Upper lobe of left lung (tissue), 6 donors: Measurements from ENCODE around the gene DPCD. TPM values are rescaled to one million over a fixed set of nuclear protein-coding genes. Genes with fewer than 3 reads are reported as not detected.
"Not testable (repeated sequence)": the region's sequence is repeated elsewhere in the genome, so short reads cannot be mapped to it uniquely, and the experiment has no call there.

ENCODE experiments used
- ATAC-seq, 2 donors: fragments of 200-7000 bp; cut with Tn5 transposase; one replicate each; pipeline ENCODE4 v1.9.1; 2022; ENCODE audit warnings: mild to moderate bottlenecking in 2 of 2, moderate library complexity in 2 of 2; ENCODE audit not compliant: low FRiP score in 2 of 2
- DNase-seq, 2 donors: peaks; one replicate each; pipeline ENCODE4 v3.0.0-alpha.2; 2019 to 2020
- H3K27ac ChIP-seq, 4 donors: fragments of 200-600 bp; sonication (generic); one replicate each; pipeline ENCODE4 v1.5.1; 2016 to 2019
- H3K27me3 ChIP-seq, 4 donors: fragments of 200-600 bp; sonication (generic); one replicate each; pipeline ENCODE4 v1.5.1; 2017 to 2019
- H3K36me3 ChIP-seq, 4 donors: fragments of 200-600 bp; sonication (generic); one replicate each; pipeline ENCODE4 v1.5.1; 2016 to 2019
- H3K4me1 ChIP-seq, 4 donors: fragments of 200-600 bp; sonication (generic); one replicate each; pipeline ENCODE4 v1.5.1; 2018 to 2019
- H3K4me3 ChIP-seq, 4 donors: fragments of 200-600 bp; sonication (generic); one replicate each; pipeline ENCODE4 v1.5.1; 2017 to 2019; ENCODE audit warnings: mild to moderate bottlenecking in 2 of 4, moderate library complexity in 1 of 4
- H3K9me3 ChIP-seq, 4 donors: fragments of 200-600 bp; sonication (generic); one replicate each; pipeline ENCODE4 v1.5.1; 2018 to 2019
- CTCF ChIP-seq, 6 experiments: fragments of 450-650 bp in 4 of 6; fragments of 200-600 bp in 2 of 6; sonication (generic) in 2 of 6; IDR thresholded peaks; one replicate each; pipeline ENCODE4 v1.5.1; 2016 to 2019; ENCODE audit warnings: antibody characterized with exemption in 6 of 6
- EP300 ChIP-seq, 4 donors: sonication (generic); formaldehyde crosslinking; IDR thresholded peaks; one replicate each; pipeline ENCODE4 v1.5.1; 2017; ENCODE audit warnings: antibody characterized with exemption in 4 of 4, control low read depth in 2 of 4
- POLR2A ChIP-seq, 4 donors: fragments of 450-650 bp; IDR thresholded peaks; one replicate each; pipeline ENCODE4 v1.5.1; 2016 to 2017; ENCODE audit warnings: antibody characterized with exemption in 4 of 4, mild to moderate bottlenecking in 2 of 4
- POLR2AphosphoS5 ChIP-seq, 2 donors: sonication (generic); formaldehyde crosslinking; IDR thresholded peaks; one replicate each; pipeline ENCODE4 v1.5.1; 2017; ENCODE audit warnings: antibody characterized with exemption in 2 of 2
- WGBS, 2 donors: methylation state at CpG; one replicate each; pipeline ENCODE4 v1.1.5; 2017 to 2018; 5-methylcytosine and 5-hydroxymethylcytosine counted together
- total RNA-seq, 6 donors: library from RNA; depleted of rRNA in 4 of 6; stranded (reverse); fragments of >200 nt in 4 of 6; gene quantifications; one replicate each; pipeline versions ENCODE4 v1.1.0 to v1.2.1, GENCODE V29; 2016 to 2021
- donor health status: DM: no; HTN: no; CAD: no; lungs with moderate emphysema.
- donor health status: DM: no; HTN: yes; CAD: no; lungs with severe emphysema.

Gene DPCD
- total RNA-seq, 6 donors from 2014 or later, result 3.7 to 36.2 (median 15.1) TPM

DNA sequence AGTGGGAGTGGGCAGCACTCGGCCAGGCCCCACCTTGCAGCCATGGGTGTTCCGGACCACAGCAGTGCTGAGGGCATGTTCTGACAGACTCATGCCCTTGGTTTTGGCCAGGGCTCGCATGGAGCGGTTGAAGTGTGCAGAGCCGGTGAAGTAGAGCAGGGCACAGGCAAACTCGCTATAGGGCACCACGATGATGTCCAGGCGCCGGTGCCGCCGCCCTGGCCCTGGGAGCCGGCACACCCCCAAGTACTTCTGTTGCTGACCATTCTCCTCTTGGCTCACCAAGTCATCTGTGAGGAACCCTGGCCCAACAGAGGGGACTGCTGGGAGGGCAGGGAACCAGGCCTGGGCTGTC lies 8.6 kb upstream of the DPCD start:
- Histone ChIP-seq H3K9me3 (no peaks in the 10 kb centered on the region), H3K27ac (no peak overlapping the region), H3K4me1 (no peaks in the 10 kb centered on the region), H3K4me3 (no peak overlapping the region), H3K36me3 (peaks cover 0 to 63% (median 48%) of the 10 kb centered on the region in 4 donors), H3K27me3 (no peaks in the 10 kb centered on the region)
- no peak for ATAC-seq
- 95 to 96% methylated on average over 6 to 10 of the region's 12 CpGs for WGBS, 2 donors
- DNase-seq, result peak in 1 of 2 donors; percentile 56
- no peak for TF ChIP-seq POLR2A (IDR thresholded peaks at IDR 0.05)
- TF ChIP-seq POLR2AphosphoS5 (IDR thresholded peaks at IDR 0.05), result no peak
- TF ChIP-seq EP300 (IDR thresholded peaks at IDR 0.05), result no peak
- no peak for TF ChIP-seq CTCF (IDR thresholded peaks at IDR 0.05)

- no peak for TF ChIP-seq POLR2A (IDR thresholded peaks at IDR 0.05)
- TF ChIP-seq CTCF (IDR thresholded peaks at IDR 0.05), result no peak
- no peak for TF ChIP-seq EP300 (IDR thresholded peaks at IDR 0.05)
- TF ChIP-seq POLR2AphosphoS5 (IDR thresholded peaks at IDR 0.05), result no peak
- WGBS, 2 donors, result 85 to 96% methylated on average over 7 to 10 of the region's 10 CpGs
- ATAC-seq (no peak), DNase-seq (no peak)
- no peaks in the 10 kb centered on the region for H3K9me3 ChIP-seq
- H3K4me1 ChIP-seq, result no peaks in the 10 kb centered on the region
- peaks cover 0 to 69% (median 51%) of the 10 kb centered on the region in 4 donors for H3K36me3 ChIP-seq
- no peaks in the 10 kb centered on the region for H3K27me3 ChIP-seq
- H3K4me3 ChIP-seq, result no peak overlapping the region
- no peak overlapping the region for H3K27ac ChIP-seq
Measured at GRCh38 chr10:101580486-101581399, 7.4 kb upstream of the DPCD start.

- no peak for TF ChIP-seq POLR2AphosphoS5 (IDR thresholded peaks at IDR 0.05)
- no peak for TF ChIP-seq EP300 (IDR thresholded peaks at IDR 0.05)
- no peak for TF ChIP-seq CTCF (IDR thresholded peaks at IDR 0.05)
- TF ChIP-seq POLR2A (IDR thresholded peaks at IDR 0.05), result no peak
- no peak overlapping the region for H3K4me3 ChIP-seq
- H3K27me3 ChIP-seq, result no peaks in the 10 kb centered on the region
- H3K36me3 ChIP-seq, result peaks cover 0 to 36% (median 24%) of the 10 kb centered on the region in 4 donors
- H3K4me1 ChIP-seq, result peaks cover 12 to 30% (median 20%) of the 10 kb centered on the region in 4 donors
- DNase-seq (no peak), ATAC-seq (no peak)
- H3K9me3 ChIP-seq, result no peaks in the 10 kb centered on the region
- 95 to 97% methylated on average over 9 of the region's 9 CpGs for WGBS, 2 donors
- H3K27ac ChIP-seq, result no peak overlapping the region
Measured at GRCh38 chr10:101585841-101586240, 2.3 kb upstream of the DPCD start.

DNA sequence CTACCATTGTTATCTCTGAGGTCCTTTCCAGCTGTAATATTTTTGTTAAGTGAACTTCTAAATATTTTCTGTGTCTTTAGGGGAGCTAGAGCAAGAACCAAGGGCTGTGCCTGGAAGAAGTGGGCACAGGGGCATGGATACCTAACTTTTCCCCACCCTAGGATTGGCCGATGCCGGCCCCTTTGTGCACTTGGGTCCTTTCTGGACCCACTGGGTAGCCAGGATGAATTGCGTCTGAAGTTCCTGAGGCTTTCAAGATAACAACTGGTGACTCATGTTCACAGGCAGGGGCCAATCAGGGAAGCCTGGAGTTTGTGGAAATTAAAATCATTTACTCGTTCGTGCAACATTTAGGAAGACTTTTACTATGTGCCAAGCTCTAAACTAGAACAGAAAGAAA lies 758 bp downstream of the DPCD start:
- Histone ChIP-seq H3K4me3 (peak overlapping the region in 3 of 4 donors; percentile 70 to 94 (median 92)), H3K4me1 (peaks cover 12 to 34% (median 20%) of the 10 kb centered on the region in 4 donors), H3K27me3 (no peaks in the 10 kb centered on the region), H3K27ac (no peak overlapping the region), H3K36me3 (peaks cover 0 to 10% (median 4%) of the 10 kb centered on the region in 4 donors), H3K9me3 (no peaks in the 10 kb centered on the region)
- TF ChIP-seq POLR2AphosphoS5 (IDR thresholded peaks at IDR 0.05) (no peak), POLR2A (IDR thresholded peaks at IDR 0.05) (no peak), CTCF (IDR thresholded peaks at IDR 0.05) (no peak), EP300 (IDR thresholded peaks at IDR 0.05) (no peak)
- DNase-seq (no peak), ATAC-seq (no peak)
- WGBS, 2 donors, result 77 to 83% methylated on average over 5 of the region's 5 CpGs

GRCh38 chr10:101593331-101593730 lies 5.2 kb downstream of the DPCD start:
- H3K4me1 ChIP-seq, result peaks cover 5 to 15% (median 7%) of the 10 kb centered on the region in 4 donors
- not testable (repeated sequence) for H3K27ac ChIP-seq, H3K4me3 ChIP-seq, H3K36me3 ChIP-seq, H3K9me3 ChIP-seq, H3K27me3 ChIP-seq, DNase-seq
- WGBS, 2 donors, result 66 to 82% methylated on average over 2 of the region's 2 CpGs
- peak in 1 of 2 donors; percentile 61 for ATAC-seq
